Ectodermal cell (in vitro differentiated cells): Measurements from ENCODE around the gene TGFBR3.

Experiments used
- H3K27ac ChIP-seq: 2 replicates; pipeline ENCODE4 v1.7.0; 2013; ENCODE audit warnings: mild to moderate bottlenecking, low read depth, low read length; ENCODE audit not compliant: insufficient read depth, poor library complexity, severe bottlenecking
- H3K27me3 ChIP-seq: 2 replicates; pipeline ENCODE4 v1.7.0; 2013; ENCODE audit warnings: mild to moderate bottlenecking, low read length; ENCODE audit not compliant: insufficient read depth, control insufficient read depth, poor library complexity, severe bottlenecking
- H3K36me3 ChIP-seq: one replicate; pipeline ENCODE4 v1.7.0; 2013; ENCODE audit warnings: low read length; ENCODE audit not compliant: control insufficient read depth, insufficient read depth
- H3K4me1 ChIP-seq: one replicate; pipeline ENCODE4 v1.7.0; 2013; ENCODE audit warnings: low read length; ENCODE audit not compliant: control insufficient read depth, insufficient read depth
- H3K4me3 ChIP-seq: 2 replicates; pipeline ENCODE4 v1.7.0; 2013; ENCODE audit warnings: low read depth, low read length, control low read depth; ENCODE audit not compliant: insufficient read depth
- H3K9me3 ChIP-seq: 2 replicates; pipeline ENCODE4 v1.7.0; 2013; ENCODE audit warnings: mild to moderate bottlenecking, low read length, moderate library complexity; ENCODE audit not compliant: control insufficient read depth
- WGBS, 2 experiments: methylation state at CpG; one replicate each; pipeline ENCODE4 v1.1.7; 2013; ENCODE audit warnings: missing lambda C conversion rate in 2 of 2; 5-methylcytosine and 5-hydroxymethylcytosine counted together

TGFBR3 gene

GRCh38 chr1:91783423-91784170 is 102.4 kb downstream of the TGFBR3 start:
- WGBS, 2 experiments, result 91 to 97% methylated on average over 6 to 7 of the region's 7 CpGs
- Histone ChIP-seq H3K27me3 (no peaks in the 10 kb centered on the region), H3K4me1 (peaks cover 11% of the 10 kb centered on the region), H3K27ac (no peak overlapping the region), H3K9me3 (no peaks in the 10 kb centered on the region), H3K4me3 (no peak overlapping the region), H3K36me3 (no peaks in the 10 kb centered on the region)

- 85% methylated on average over 9 to 10 of the region's 10 CpGs for WGBS, 2 experiments
These were observed 103.9 kb downstream of the TGFBR3 start for GRCh38 chr1:91781901-91782622.

GRCh38 chr1:91781371-91781825 is 104.6 kb downstream of the TGFBR3 start:
- H3K36me3 ChIP-seq, result no peaks in the 10 kb centered on the region
- peaks cover 16% of the 10 kb centered on the region for H3K4me1 ChIP-seq

More at GRCh38 chr1:91781901-91782622, 103.9 kb downstream of the TGFBR3 start:
- H3K27me3 ChIP-seq, result no peaks in the 10 kb centered on the region
- H3K4me3 ChIP-seq, result no peak overlapping the region
- peaks cover 16% of the 10 kb centered on the region for H3K4me1 ChIP-seq
- no peaks in the 10 kb centered on the region for H3K36me3 ChIP-seq
- no peaks in the 10 kb centered on the region for H3K9me3 ChIP-seq
- H3K27ac ChIP-seq, result no peak overlapping the region

GRCh38 chr1:91779548-91780021 is 106.4 kb downstream of the TGFBR3 start:
- no peaks in the 10 kb centered on the region for H3K27me3 ChIP-seq
- no peaks in the 10 kb centered on the region for H3K9me3 ChIP-seq
- H3K4me3 ChIP-seq, result no peak overlapping the region
- H3K4me1 ChIP-seq, result peaks cover 16% of the 10 kb centered on the region
- no peaks in the 10 kb centered on the region for H3K36me3 ChIP-seq
- no peak overlapping the region for H3K27ac ChIP-seq
- WGBS, 2 experiments, result 90 to 91% methylated on average over 2 of the region's 2 CpGs

More at GRCh38 chr1:91781371-91781825, 104.6 kb downstream of the TGFBR3 start:
- Histone ChIP-seq H3K9me3 (no peaks in the 10 kb centered on the region), H3K27me3 (no peaks in the 10 kb centered on the region), H3K27ac (no peak overlapping the region), H3K4me3 (no peak overlapping the region)
- WGBS, 2 experiments, result 89 to 93% methylated on average over 4 of the region's 4 CpGs

GRCh38 chr1:91778964-91779363 is 107.0 kb downstream of the TGFBR3 start:
- H3K4me3 ChIP-seq, result no peak overlapping the region
- H3K27me3 ChIP-seq, result no peaks in the 10 kb centered on the region
- H3K36me3 ChIP-seq, result no peaks in the 10 kb centered on the region
- WGBS, 2 experiments, result 80 to 83% methylated on average over 5 of the region's 5 CpGs
- peaks cover 16% of the 10 kb centered on the region for H3K4me1 ChIP-seq
- no peak overlapping the region for H3K27ac ChIP-seq
- no peaks in the 10 kb centered on the region for H3K9me3 ChIP-seq

GRCh38 chr1:91777630-91778300 is 108.2 kb downstream of the TGFBR3 start:
- Histone ChIP-seq H3K9me3 (no peaks in the 10 kb centered on the region), H3K36me3 (no peaks in the 10 kb centered on the region), H3K4me3 (no peak overlapping the region), H3K4me1 (peaks cover 16% of the 10 kb centered on the region), H3K27me3 (no peaks in the 10 kb centered on the region), H3K27ac (no peak overlapping the region)
- WGBS, 2 experiments, result 93 to 96% methylated on average over 10 of the region's 10 CpGs

GRCh38 chr1:91777196-91777595 is 108.8 kb downstream of the TGFBR3 start:
- peaks cover 13% of the 10 kb centered on the region for H3K4me1 ChIP-seq
- H3K9me3 ChIP-seq, result no peaks in the 10 kb centered on the region
- no peaks in the 10 kb centered on the region for H3K36me3 ChIP-seq
- H3K27me3 ChIP-seq, result no peaks in the 10 kb centered on the region
- no peak overlapping the region for H3K27ac ChIP-seq
- WGBS, 2 experiments, result 93 to 98% methylated on average over 1 of the region's 1 CpG
- no peak overlapping the region for H3K4me3 ChIP-seq

GRCh38 chr1:91776068-91776794 is 109.7 kb downstream of the TGFBR3 start:
- Histone ChIP-seq H3K4me3 (no peak overlapping the region), H3K27me3 (no peaks in the 10 kb centered on the region), H3K9me3 (no peaks in the 10 kb centered on the region), H3K27ac (no peak overlapping the region), H3K36me3 (no peaks in the 10 kb centered on the region), H3K4me1 (peaks cover 5% of the 10 kb centered on the region)
- 96 to 99% methylated on average over 3 of the region's 3 CpGs for WGBS, 2 experiments

- H3K4me3 ChIP-seq, result no peak overlapping the region
- 97% methylated on average over 6 of the region's 6 CpGs for WGBS, 2 experiments
- no peaks in the 10 kb centered on the region for H3K9me3 ChIP-seq
- H3K36me3 ChIP-seq, result no peaks in the 10 kb centered on the region
- H3K27me3 ChIP-seq, result no peaks in the 10 kb centered on the region
- H3K4me1 ChIP-seq, result peaks cover 12% of the 10 kb centered on the region
- no peak overlapping the region for H3K27ac ChIP-seq
These were observed 110.7 kb downstream of the TGFBR3 start for GRCh38 chr1:91775227-91775626.
